IMR-90 (cell line): Measurements from ENCODE around the gene EGLN1. TPM values are rescaled to one million over a fixed set of nuclear protein-coding genes. Genes with fewer than 3 reads are reported as not detected.

Source experiments
- ATAC-seq: fragments of 200-7000 bp; cut with Tn5 transposase; 2 replicates; pipeline ENCODE4 v1.9.1; 2020; ENCODE audit warnings: low read depth, mild to moderate bottlenecking, moderate library complexity
- BruUV-seq: library from RNA; stranded (reverse); fragments of 400-500 nt; replicated peaks from 2 replicates; lab custom pipeline; 2021; lab: Mats Ljungman, UMichigan
- CTCF ChIA-PET: fragments of 300-600 bp; formaldehyde crosslinking; extraction: SDS; loops from one replicate; lab custom pipeline; 2021; ENCODE audit warnings: antibody characterized with exemption; lab: Yijun Ruan, JAX
- POLR2A ChIA-PET: fragments of 300-600 bp; sonication (Branson Sonifier 250); formaldehyde crosslinking; loops from one replicate; lab custom pipeline; 2022; ENCODE audit warnings: antibody characterized with exemption; ENCODE audit not compliant: unreplicated experiment; lab: Charles Lee
- DNase-seq: peaks from one replicate; pipeline ENCODE4 v3.0.0; 2013
- H2AFZ ChIP-seq: replicated peaks from 2 replicates; pipeline ENCODE3; 2013; ENCODE audit warnings: low read length, mild to moderate bottlenecking; ENCODE audit not compliant: poor library complexity
- H2AK5ac ChIP-seq: 2 replicates; pipeline ENCODE4 v1.6.1; 2013; ENCODE audit warnings: low read depth, low read length, inconsistent platforms
- H2AK9ac ChIP-seq: replicated peaks from 2 replicates; pipeline ENCODE3; 2013; ENCODE audit warnings: mild to moderate bottlenecking, low read depth, low read length, moderate library complexity; ENCODE audit not compliant: poor library complexity
- H2BK120ac ChIP-seq: 2 replicates; pipeline ENCODE4 v1.6.1; 2013; ENCODE audit warnings: low read depth, low read length, inconsistent platforms
- H2BK15ac ChIP-seq: 3 replicates; pipeline ENCODE4 v1.6.1; 2013; ENCODE audit warnings: low read depth, low read length, inconsistent platforms
- H2BK20ac ChIP-seq: 2 replicates; pipeline ENCODE4 v1.6.1; 2013; ENCODE audit warnings: low read depth, mild to moderate bottlenecking, inconsistent platforms, low read length, moderate library complexity
- H2BK5ac ChIP-seq: 2 replicates; pipeline ENCODE4 v1.6.1; 2013; ENCODE audit warnings: mild to moderate bottlenecking, low read depth, low read length, inconsistent platforms; ENCODE audit not compliant: poor library complexity, severe bottlenecking
- H3K14ac ChIP-seq: replicated peaks from 2 replicates; pipeline ENCODE4 v1.6.1; 2013; ENCODE audit warnings: low read depth, low read length, inconsistent platforms
- H3K18ac ChIP-seq: 2 replicates; pipeline ENCODE4 v1.6.1; 2013; ENCODE audit warnings: low read depth, low read length, control low read depth
- H3K23ac ChIP-seq: 2 replicates; pipeline ENCODE4 v1.6.1; 2013; ENCODE audit warnings: low read depth, low read length, inconsistent platforms
- H3K27ac ChIP-seq: 2 replicates; pipeline ENCODE4 v1.5.1; 2013; ENCODE audit warnings: mild to moderate bottlenecking, control low read depth, low read length; ENCODE audit not compliant: insufficient read depth
- H3K27me3 ChIP-seq: 2 replicates; pipeline ENCODE4 v1.6.1; 2013; ENCODE audit warnings: low read length; ENCODE audit not compliant: control insufficient read depth, insufficient read depth
- H3K36me3 ChIP-seq: 2 replicates; pipeline ENCODE4 v1.6.1; 2013; ENCODE audit warnings: low read length, mixed read lengths; ENCODE audit not compliant: control insufficient read depth, insufficient read depth
- H3K4ac ChIP-seq: 2 replicates; pipeline ENCODE4 v1.6.1; 2013; ENCODE audit warnings: low read depth, low read length, inconsistent platforms
- H3K4me1 ChIP-seq: 2 replicates; pipeline ENCODE4 v1.6.1; 2013; ENCODE audit warnings: low read length, mixed read lengths; ENCODE audit not compliant: control insufficient read depth, insufficient read depth
- H3K4me2 ChIP-seq: 2 replicates; pipeline ENCODE4 v1.6.1; 2013; ENCODE audit warnings: low read depth, mild to moderate bottlenecking, control low read depth, low read length, moderate library complexity
- H3K4me3 ChIP-seq: 2 replicates; pipeline ENCODE4 v1.5.1; 2013; ENCODE audit warnings: low read depth, mild to moderate bottlenecking, control low read depth, low read length, moderate library complexity; ENCODE audit not compliant: insufficient read depth
- H3K56ac ChIP-seq: 2 replicates; pipeline ENCODE4 v1.6.1; 2013; ENCODE audit warnings: low read length, inconsistent platforms; ENCODE audit not compliant: insufficient read depth; ENCODE audit errors: extremely low read depth
- H3K79me1 ChIP-seq, 2 experiments: 2 replicates each; pipeline ENCODE4 v1.6.1; 2013; ENCODE audit warnings: low read length in 2 of 2, inconsistent platforms in 1 of 2, low read depth in 1 of 2
- H3K9ac ChIP-seq: 2 replicates; pipeline ENCODE4 v1.6.1; 2013; ENCODE audit warnings: low read depth, low read length, control low read depth
- H3K9me1 ChIP-seq: 2 replicates; pipeline ENCODE4 v1.6.1; 2013; ENCODE audit warnings: low read length, inconsistent platforms; ENCODE audit not compliant: insufficient read depth
- H3K9me3 ChIP-seq: 2 replicates; pipeline ENCODE4 v1.6.1; 2013; ENCODE audit warnings: low read length; ENCODE audit not compliant: control insufficient read depth, insufficient read depth
- H4K20me1 ChIP-seq: 2 replicates; pipeline ENCODE4 v1.6.1; 2013; ENCODE audit warnings: low read length, inconsistent platforms; ENCODE audit not compliant: insufficient read depth
- H4K5ac ChIP-seq: 2 replicates; pipeline ENCODE4 v1.6.1; 2013; ENCODE audit warnings: mild to moderate bottlenecking, low read depth, low read length, control low read depth
- H4K8ac ChIP-seq, 2 experiments: 2 replicates each; pipeline ENCODE4 v1.6.1; 2013; ENCODE audit warnings: low read depth in 2 of 2, low read length in 2 of 2, control low read depth in 1 of 2, inconsistent platforms in 1 of 2
- H4K91ac ChIP-seq: 2 replicates; pipeline ENCODE4 v1.6.1; 2013; ENCODE audit warnings: low read depth, low read length, inconsistent platforms; ENCODE audit not compliant: insufficient read depth
- BHLHE40 ChIP-seq: fragments of 150-350 bp; IDR thresholded peaks from 2 replicates; pipeline ENCODE4 v1.6.1; 2016; ENCODE audit warnings: mild to moderate bottlenecking, low read depth, low read length
- CEBPB ChIP-seq: IDR thresholded peaks from 2 replicates; pipeline ENCODE4 v1.6.1; 2012; ENCODE audit warnings: low read depth, low read length, improper control_type of control experiment
- CHD1 ChIP-seq: IDR thresholded peaks from 2 replicates; pipeline ENCODE4 v1.6.1; 2012; ENCODE audit warnings: low read depth, low read length, improper control_type of control experiment
- CTCF ChIP-seq: conservative IDR thresholded peaks from 2 replicates; pipeline ENCODE4 v1.5.1; 2012; ENCODE audit warnings: mild to moderate bottlenecking, low read depth, low read length, improper control_type of control experiment
- ELK1 ChIP-seq: fragments of 150-350 bp; IDR thresholded peaks from 2 replicates; pipeline ENCODE4 v1.6.1; 2016; ENCODE audit warnings: low read depth, mild to moderate bottlenecking, low read length, moderate library complexity, borderline replicate concordance
- FOS ChIP-seq: fragments of 150-350 bp; IDR thresholded peaks from 2 replicates; pipeline ENCODE4 v1.6.1; 2016; ENCODE audit warnings: low read depth, low read length
- MAFK ChIP-seq: IDR thresholded peaks from 2 replicates; pipeline ENCODE4 v1.6.1; 2012; ENCODE audit warnings: low read depth, low read length, improper control_type of control experiment
- MAZ ChIP-seq: IDR thresholded peaks from 2 replicates; pipeline ENCODE4 v1.6.1; 2012; ENCODE audit warnings: low read depth, mild to moderate bottlenecking, low read length, improper control_type of control experiment, moderate library complexity, borderline replicate concordance
- MXI1 ChIP-seq: IDR thresholded peaks from 2 replicates; pipeline ENCODE4 v1.6.1; 2012; ENCODE audit warnings: low read depth, mild to moderate bottlenecking, low read length, moderate library complexity, borderline replicate concordance
- NFE2L2 ChIP-seq: fragments of 150-350 bp; IDR thresholded peaks from 2 replicates; pipeline ENCODE4 v1.6.1; 2016; ENCODE audit warnings: low read depth, mild to moderate bottlenecking, low read length
- POLR2A ChIP-seq: IDR thresholded peaks from 2 replicates; pipeline ENCODE4 v1.6.1; 2012; ENCODE audit warnings: mild to moderate bottlenecking, low read depth, low read length
- RAD21 ChIP-seq: IDR thresholded peaks from 2 replicates; pipeline ENCODE4 v1.6.1; 2012; ENCODE audit warnings: low read length, improper control_type of control experiment
- RCOR1 ChIP-seq: IDR thresholded peaks from 2 replicates; pipeline ENCODE4 v1.6.1; 2012; ENCODE audit warnings: mild to moderate bottlenecking, low read length, improper control_type of control experiment; ENCODE audit not compliant: insufficient replicate concordance
- RFX5 ChIP-seq: IDR thresholded peaks from 2 replicates; pipeline ENCODE4 v1.8.0; 2012; ENCODE audit warnings: low read depth, mild to moderate bottlenecking, low read length, moderate library complexity
- SMC3 ChIP-seq: fragments of 150-350 bp; IDR thresholded peaks from 2 replicates; pipeline ENCODE4 v1.6.1; 2016; ENCODE audit warnings: low read depth, mild to moderate bottlenecking, antibody characterized with exemption, low read length, moderate library complexity
- USF2 ChIP-seq: fragments of 150-350 bp; IDR thresholded peaks from 2 replicates; pipeline ENCODE4 v1.6.1; 2017; ENCODE audit warnings: mild to moderate bottlenecking, antibody characterized with exemption, low read length, low read depth
- WGBS, 2 experiments: methylation state at CpG; one replicate each; pipeline versions ENCODE4 v1.1.5 to v1.1.7; 2013; ENCODE audit warnings: missing lambda C conversion rate in 2 of 2; ENCODE audit not compliant: insufficient read length in 1 of 2; ENCODE audit errors: extremely low coverage in 2 of 2; 5-methylcytosine and 5-hydroxymethylcytosine counted together
- dilution Hi-C: fragments of 300-500 bp; cut with HindIII; formaldehyde crosslinking; loops from one replicate; pipeline ENCODE4 v1.14.3; 2018; ENCODE audit warnings: low sequenced_read_pairs; ENCODE audit not compliant: unreplicated experiment
- in situ Hi-C: fragments of 300-500 bp; cut with MboI; formaldehyde crosslinking; loops from 3 replicates; pipeline ENCODE4 v1.14.3; 2019; ENCODE audit warnings: low sequenced_read_pairs, inconsistent platforms, mixed read lengths
- intact Hi-C: fragments of 100-400 bp; cut with micrococcal nuclease; formaldehyde crosslinking; loops from 2 replicates; pipeline ENCODE4 v1.10.0; 2022
- polyA plus RNA-seq, 3 experiments: library from polyadenylated mRNA; depleted of rRNA; stranded (reverse); fragments of >200 nt; gene quantifications; 2 replicates each; pipeline ENCODE4 v1.2.3, GENCODE V29; 2012; ENCODE audit warnings: low replicate concordance in 1 of 3
- total RNA-seq: library from RNA; depleted of rRNA; stranded (reverse); fragments of >200 nt; gene quantifications from 2 replicates; pipeline ENCODE4 v1.2.3, GENCODE V29; 2012

EGLN1 gene
- total and polyA plus RNA-seq, 2 of the 4 experiments (the other 2 are of a cell fraction): 25.7 to 26.9 TPM

GRCh38 chr1:231444059-231444458 lies 22.0 kb upstream of the EGLN1 start:
- Histone ChIP-seq H3K9ac (no peak overlapping the region), H3K18ac (no peak overlapping the region), H2BK120ac (no peak overlapping the region), H2BK20ac (no peak overlapping the region), H4K5ac (no peak overlapping the region), H3K4me2 (no peak overlapping the region), H3K9me3 (no peaks in the 10 kb centered on the region), H2AK9ac (no peak overlapping the region), H3K56ac (no peak overlapping the region), H4K8ac (no peak overlapping the region), H3K4me1 (no peaks in the 10 kb centered on the region), H3K27me3 (no peaks in the 10 kb centered on the region), H4K91ac (no peak overlapping the region), H3K36me3 (no peaks in the 10 kb centered on the region), H3K9me1 (no peaks in the 10 kb centered on the region), H2AK5ac (no peak overlapping the region), H2BK5ac (no peak overlapping the region), H2BK15ac (no peak overlapping the region), H3K4ac (no peak overlapping the region), H3K23ac (no peak overlapping the region), H4K20me1 (no peaks in the 10 kb centered on the region), H3K79me1 (no peaks in the 10 kb centered on the region), H2AFZ (no peak overlapping the region), H3K14ac (no peak overlapping the region), H3K4me3 (no peak overlapping the region), H3K27ac (no peak overlapping the region)
- no TSS peak for BruUV-seq
- TF ChIP-seq MAZ (no peak), POLR2A (no peak), FOS (no peak), BHLHE40 (no peak), SMC3 (no peak), ELK1 (no peak), MXI1 (no peak), CEBPB (no peak), RFX5 (no peak), RAD21 (no peak), CTCF (no peak), MAFK (no peak), RCOR1 (no peak), CHD1 (no peak), USF2 (no peak), NFE2L2 (no peak)
- ChIA-PET CTCF (no interaction called here), POLR2A (no interaction called here)
- no CpG with 5 or more reads among the region's 2 CpGs for WGBS, 2 experiments
- ATAC-seq (no peak), DNase-seq (no peak)
- dilution Hi-C loops: no loop called here
- in situ Hi-C loops: no loop called here
- intact Hi-C loops: no loop called here
